GM12878 (cell line): ENCODE results near the gene PTCD2. TPM values are rescaled to one million over a fixed set of nuclear protein-coding genes. Genes with fewer than 3 reads are reported as not detected.

Experiments used
- ATAC-seq: fragments of 200-7000 bp; cut with Tn5 transposase; 3 replicates; pipeline ENCODE4 v1.9.1; 2020; ENCODE audit warnings: mild to moderate bottlenecking, moderate library complexity
- BruUV-seq: library from RNA; stranded (reverse); fragments of 400-500 nt; replicated peaks from 2 replicates; lab custom pipeline; 2021; lab: Mats Ljungman, UMichigan
- CTCF ChIA-PET: fragments of 300-600 bp; sonication (Branson Sonifier 250); formaldehyde crosslinking; extraction: SDS; loops from one replicate; lab custom pipeline; 2021; ENCODE audit warnings: inconsistent platforms; lab: Yijun Ruan, JAX
- POLR2A ChIA-PET: fragments of 350-600 bp; formaldehyde crosslinking; extraction: SDS; loops from one replicate; lab custom pipeline; 2021; ENCODE audit warnings: inconsistent platforms; lab: Charles Lee
- RAD21 ChIA-PET: fragments of 300-600 bp; sonication (Branson Sonifier 250); formaldehyde crosslinking; loops from one replicate; lab custom pipeline; 2023; ENCODE audit warnings: antibody characterized with exemption; ENCODE audit not compliant: unreplicated experiment; lab: Charles Lee
- SMC1A ChIA-PET: fragments of 300-600 bp; sonication (Branson Sonifier 250); formaldehyde crosslinking; loops from one replicate; lab custom pipeline; 2023; ENCODE audit not compliant: unreplicated experiment, uncharacterized antibody; lab: Charles Lee
- DNase-seq: peaks from one replicate; pipeline ENCODE4 v3.0.0-alpha.2; 2011; ENCODE audit warnings: low read depth, low spot score
- FAIRE-seq: peaks from 3 replicates; lab custom pipeline; 2011; peaks lifted over from hg19 to GRCh38; lab: Jason Lieb, UNC
- H2AFZ ChIP-seq: 2 replicates; pipeline ENCODE4 v1.6.0; 2011; ENCODE audit warnings: low read depth, low read length, control low read depth; ENCODE audit not compliant: control insufficient read depth
- H3K27ac ChIP-seq: 2 replicates; pipeline ENCODE4 v1.5.1; 2011; ENCODE audit warnings: control low read depth; ENCODE audit not compliant: control insufficient read depth, insufficient read depth
- H3K27me3 ChIP-seq, 2 experiments: replicated peaks in 1 of 2; 2 replicates each; pipeline versions ENCODE4 v1.6.0 to v1.6.1; 2011; ENCODE audit warnings: low read length in 1 of 2; ENCODE audit not compliant: control insufficient read depth in 2 of 2, insufficient read depth in 2 of 2
- H3K36me3 ChIP-seq, 2 experiments: 2 replicates each; pipeline ENCODE4 v1.5.1; 2011; ENCODE audit warnings: low read length in 1 of 2; ENCODE audit not compliant: control insufficient read depth in 2 of 2, insufficient read depth in 2 of 2
- H3K4me1 ChIP-seq: 2 replicates; pipeline ENCODE4 v1.6.1; 2011; ENCODE audit warnings: mild to moderate bottlenecking, low read length, moderate library complexity, mixed read lengths; ENCODE audit not compliant: control insufficient read depth, insufficient read depth
- H3K4me2 ChIP-seq: 2 replicates; pipeline ENCODE4 v1.6.0; 2011; ENCODE audit warnings: control low read depth; ENCODE audit not compliant: control insufficient read depth, insufficient read depth
- H3K4me3 ChIP-seq: fragments of 200-600 bp; sonication (generic); 2 replicates; pipeline ENCODE4 v1.5.1; 2016
- H3K79me2 ChIP-seq: 2 replicates; pipeline ENCODE4 v1.6.0; 2011; ENCODE audit warnings: low read length; ENCODE audit not compliant: control insufficient read depth, insufficient read depth
- H3K9ac ChIP-seq: 2 replicates; pipeline ENCODE4 v1.8.0; 2011; ENCODE audit warnings: low read length, control low read depth, mixed read lengths; ENCODE audit not compliant: control insufficient read depth, insufficient read depth
- H3K9me3 ChIP-seq: replicated peaks from 3 replicates; pipeline ENCODE4 v1.5.1; 2011; ENCODE audit warnings: mild to moderate bottlenecking, low read length; ENCODE audit not compliant: control insufficient read depth, insufficient read depth
- H4K20me1 ChIP-seq: 2 replicates; pipeline ENCODE4 v1.6.0; 2011; ENCODE audit not compliant: control insufficient read depth, insufficient read depth
- BHLHE40 ChIP-seq, 2 experiments: fragments of 450-650 bp in 1 of 2; IDR thresholded peaks; 2 replicates each; pipeline ENCODE4 v1.6.1; 2011 to 2017; ENCODE audit warnings: low read depth in 2 of 2, borderline replicate concordance in 1 of 2, improper control_type of control experiment in 1 of 2, low read length in 1 of 2, mild to moderate bottlenecking in 1 of 2
- BMI1 ChIP-seq: fragments of 450-650 bp; IDR thresholded peaks from 2 replicates; pipeline ENCODE4 v1.6.1; 2016; ENCODE audit warnings: mild to moderate bottlenecking, moderate library complexity, borderline replicate concordance
- CBX5 ChIP-seq: sonication (generic); IDR thresholded peaks from 2 replicates; pipeline ENCODE4 v1.6.1; 2016; ENCODE audit warnings: low read depth, moderate library complexity, mild to moderate bottlenecking, inconsistent platforms
- CEBPB ChIP-seq, 2 experiments: fragments of 150-350 bp in 1 of 2; IDR thresholded peaks; 2 replicates each; pipeline ENCODE4 v1.6.1; 2012 to 2014; ENCODE audit warnings: low read depth in 2 of 2, low read length in 2 of 2, borderline replicate concordance in 1 of 2, inconsistent platforms in 1 of 2
- HDAC6 ChIP-seq: fragments of 200-600 bp; sonication (generic); IDR thresholded peaks from one replicate; pipeline ENCODE4 v1.8.0; 2017; ENCODE audit warnings: antibody characterized with exemption; ENCODE audit not compliant: unreplicated experiment
- HDGF ChIP-seq: fragments of 450-650 bp; IDR thresholded peaks from 2 replicates; pipeline ENCODE4 v1.6.1; 2016; ENCODE audit warnings: antibody characterized with exemption
- MTA2 ChIP-seq: fragments of 450-650 bp; IDR thresholded peaks from 2 replicates; pipeline ENCODE4 v1.6.1; 2016; ENCODE audit warnings: low read depth, mild to moderate bottlenecking, moderate library complexity
- NR2C2 ChIP-seq: IDR thresholded peaks from 2 replicates; pipeline ENCODE4 v1.6.1; 2011; ENCODE audit warnings: borderline replicate concordance, low read depth; ENCODE audit not compliant: control insufficient read depth, insufficient read length
- RAD51 ChIP-seq: fragments of 450-650 bp; IDR thresholded peaks from 2 replicates; pipeline ENCODE4 v1.6.1; 2016; ENCODE audit warnings: moderate library complexity, mild to moderate bottlenecking, inconsistent platforms
- RB1 ChIP-seq: fragments of 450-650 bp; formaldehyde crosslinking; IDR thresholded peaks from 2 replicates; pipeline ENCODE4 v1.6.1; 2017; ENCODE audit warnings: mild to moderate bottlenecking, borderline replicate concordance
- RCOR1 ChIP-seq: conservative IDR thresholded peaks from 2 replicates; pipeline ENCODE4 v1.6.1; 2012; ENCODE audit warnings: low read depth, low read length, improper control_type of control experiment
- SIX5 ChIP-seq: IDR thresholded peaks from 2 replicates; pipeline ENCODE4 v1.6.1; 2011; ENCODE audit warnings: mild to moderate bottlenecking, low read depth, low read length, moderate library complexity; ENCODE audit not compliant: severe bottlenecking
- SMARCA5 ChIP-seq: fragments of 450-650 bp; IDR thresholded peaks from 2 replicates; pipeline ENCODE4 v1.6.1; 2017; ENCODE audit warnings: mild to moderate bottlenecking
- TAF1 ChIP-seq: IDR thresholded peaks from 2 replicates; pipeline ENCODE4 v1.6.1; 2011; ENCODE audit warnings: mild to moderate bottlenecking, low read depth, low read length, borderline replicate concordance
- ZNF207 ChIP-seq: fragments of 450-650 bp; IDR thresholded peaks from 2 replicates; pipeline ENCODE4 v1.6.1; 2014; ENCODE audit warnings: antibody characterized with exemption, mild to moderate bottlenecking, borderline replicate concordance
- ZNF384 ChIP-seq: IDR thresholded peaks from 2 replicates; pipeline ENCODE4 v1.6.1; 2012; ENCODE audit warnings: low read depth, mild to moderate bottlenecking, low read length, improper control_type of control experiment, borderline replicate concordance
- WGBS: methylation state at CpG from one replicate; pipeline ENCODE4 v1.1.6; 2016; ENCODE audit warnings: low lambda C conversion rate; ENCODE audit not compliant: insufficient replicate concordance, insufficient coverage; ENCODE audit errors: missing lambda C conversion rate; 5-methylcytosine and 5-hydroxymethylcytosine counted together
- in situ Hi-C: fragments of 300-500 bp; cut with MboI; formaldehyde crosslinking; loops from 9 replicates; pipeline ENCODE4 v1.14.3; 2018; ENCODE audit warnings: mixed read lengths
- intact Hi-C: fragments of 100-400 bp; cut with micrococcal nuclease; formaldehyde crosslinking; loops from one replicate; pipeline ENCODE4 v1.14.2; 2022; ENCODE audit not compliant: unreplicated experiment
- polyA plus RNA-seq, 11 experiments: library from polyadenylated mRNA; depleted of rRNA in 4 of 11; unstranded in 6 of 11; stranded (reverse) in 5 of 11; fragments of >200 nt; fragmentation: Nextera tagmentation in 4 of 11; fragmentation: Illumina TruSeq in 1 of 11; extraction: Ambion mirVana in 4 of 11; extraction: Trizol in 1 of 11; gene quantifications; 1 replicate in 1 of 11; 2 replicates in 10 of 11; pipeline versions ENCODE4 v1.2.1 to v1.2.3, GENCODE V29; 2011 to 2016; ENCODE audit warnings: inconsistent platforms in 2 of 11, missing spikeins in 2 of 11, low read depth in 1 of 11
- total RNA-seq, 4 experiments: library from RNA; depleted of rRNA in 3 of 4; stranded (reverse); fragments of >200 nt in 3 of 4; fragmentation: Illumina TruSeq in 1 of 4; extraction: Trizol in 1 of 4; gene quantifications; 2 replicates each; pipeline versions ENCODE4 v1.2.1 to v1.2.3, GENCODE V29; 2013 to 2021
- TF ChIP-seq, protein P1 (sequence below): fragments of 450-650 bp; IDR thresholded peaks from 2 replicates; pipeline ENCODE4 v1.6.1; 2017; ENCODE audit warnings: mild to moderate bottlenecking
- TF ChIP-seq, protein P2 (sequence below): IDR thresholded peaks from 2 replicates; pipeline ENCODE4 v1.6.1; 2012; ENCODE audit warnings: low read length, inconsistent platforms

Gene PTCD2
- total and polyA plus RNA-seq, 10 of the 15 experiments (the other 5 are each of a cell fraction or from before 2014, with no cell fraction given) = 8.7 to 15.0 (median 11.9) TPM

DNA sequence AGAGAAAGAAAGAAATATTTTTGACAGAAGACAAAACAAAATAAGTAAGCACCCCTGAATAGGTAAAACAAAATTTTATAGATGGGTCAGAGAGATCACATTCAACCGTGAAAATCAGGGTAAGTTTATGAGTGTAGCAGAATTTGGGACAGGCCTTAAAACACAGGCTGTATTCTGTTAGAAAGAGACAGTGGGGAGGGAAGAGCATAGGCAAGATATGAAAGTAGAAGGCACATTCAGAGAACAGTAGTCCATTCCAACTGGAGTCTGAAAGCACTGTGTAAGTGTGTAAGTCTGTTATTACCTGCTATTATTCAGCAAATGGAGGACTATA, 38.8 kb upstream of the PTCD2 start (continued):
- TF ChIP-seq RCOR1 = no peak
- TF ChIP-seq TAF1 = no peak
- no peak for TF ChIP-seq CEBPB (IDR thresholded peaks at IDR 0.05; ENCODE audit: borderline replicate concordance in 1 of 2, low read depth in 2 of 2, low read length in 2 of 2)
- no peak for TF ChIP-seq SIX5
- TF ChIP-seq RAD51 = no peak

- ChIA-PET POLR2A (interaction anchor here (0.6 to 0.7 kb wide), 2 partner anchors 17 to 27 kb away, joined by 3 to 4 read pairs; no protein-coding TSS in a partner anchor), RAD21 (interaction anchor here (1.0 to 1.9 kb wide), 4 partner anchors 16 to 28 kb away, joined by 3 to 5 read pairs (median 4); no protein-coding TSS in a partner anchor), CTCF (interaction anchor here (0.7 to 8.5 kb wide), 5 partner anchors 12 to 40 kb away, joined by 3 to 59 read pairs (median 3); no protein-coding TSS in a partner anchor), SMC1A (interaction anchor here (0.8 to 2.1 kb wide), 10 partner anchors 10 to 28 kb away, joined by 3 to 10 read pairs (median 5); no protein-coding TSS in a partner anchor)
- Histone ChIP-seq H3K4me2 (no peak overlapping the region), H3K4me3 (no peak overlapping the region), H3K27ac (no peak overlapping the region), H3K9me3 (no peaks in the 10 kb centered on the region), H2AFZ (no peak overlapping the region), H3K27me3 (no peaks in the 10 kb centered on the region), H3K79me2 (peaks cover 3% of the 10 kb centered on the region), H3K36me3 (peaks cover 2 to 10% of the 10 kb centered on the region in 2 experiments; a peak in 2 of 4 replicates), H3K4me1 (no peaks in the 10 kb centered on the region; the same call in 1 of the 2 replicates), H4K20me1 (no peaks in the 10 kb centered on the region), H3K9ac (no peak overlapping the region)
- DNase-seq = no peak
- ATAC-seq = no peak
- peak; percentile 44 for FAIRE-seq
- BruUV-seq = no TSS peak
- 95% methylated on average over 3 of the region's 3 CpGs for WGBS
- intact Hi-C loops (no loop called here), in situ Hi-C loops (no loop called here)
- TF ChIP-seq BMI1 (no peak), HDAC6 (no peak), RB1 (no peak), NR2C2 (no peak), HDGF (no peak), ZNF207 (no peak), MTA2 (no peak), CBX5 (no peak), SMARCA5 (no peak), BHLHE40 (IDR thresholded peaks at IDR 0.05; ENCODE audit: borderline replicate concordance in 1 of 2, low read depth in 2 of 2, low read length in 1 of 2) (no peak), ZNF384 (no peak)
- TF ChIP-seq, protein P1, sequence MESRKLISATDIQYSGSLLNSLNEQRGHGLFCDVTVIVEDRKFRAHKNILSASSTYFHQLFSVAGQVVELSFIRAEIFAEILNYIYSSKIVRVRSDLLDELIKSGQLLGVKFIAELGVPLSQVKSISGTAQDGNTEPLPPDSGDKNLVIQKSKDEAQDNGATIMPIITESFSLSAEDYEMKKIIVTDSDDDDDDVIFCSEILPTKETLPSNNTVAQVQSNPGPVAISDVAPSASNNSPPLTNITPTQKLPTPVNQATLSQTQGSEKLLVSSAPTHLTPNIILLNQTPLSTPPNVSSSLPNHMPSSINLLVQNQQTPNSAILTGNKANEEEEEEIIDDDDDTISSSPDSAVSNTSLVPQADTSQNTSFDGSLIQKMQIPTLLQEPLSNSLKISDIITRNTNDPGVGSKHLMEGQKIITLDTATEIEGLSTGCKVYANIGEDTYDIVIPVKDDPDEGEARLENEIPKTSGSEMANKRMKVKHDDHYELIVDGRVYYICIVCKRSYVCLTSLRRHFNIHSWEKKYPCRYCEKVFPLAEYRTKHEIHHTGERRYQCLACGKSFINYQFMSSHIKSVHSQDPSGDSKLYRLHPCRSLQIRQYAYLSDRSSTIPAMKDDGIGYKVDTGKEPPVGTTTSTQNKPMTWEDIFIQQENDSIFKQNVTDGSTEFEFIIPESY = no peak
- TF ChIP-seq, protein P2, sequence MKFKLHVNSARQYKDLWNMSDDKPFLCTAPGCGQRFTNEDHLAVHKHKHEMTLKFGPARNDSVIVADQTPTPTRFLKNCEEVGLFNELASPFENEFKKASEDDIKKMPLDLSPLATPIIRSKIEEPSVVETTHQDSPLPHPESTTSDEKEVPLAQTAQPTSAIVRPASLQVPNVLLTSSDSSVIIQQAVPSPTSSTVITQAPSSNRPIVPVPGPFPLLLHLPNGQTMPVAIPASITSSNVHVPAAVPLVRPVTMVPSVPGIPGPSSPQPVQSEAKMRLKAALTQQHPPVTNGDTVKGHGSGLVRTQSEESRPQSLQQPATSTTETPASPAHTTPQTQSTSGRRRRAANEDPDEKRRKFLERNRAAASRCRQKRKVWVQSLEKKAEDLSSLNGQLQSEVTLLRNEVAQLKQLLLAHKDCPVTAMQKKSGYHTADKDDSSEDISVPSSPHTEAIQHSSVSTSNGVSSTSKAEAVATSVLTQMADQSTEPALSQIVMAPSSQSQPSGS = no peak
Measured at GRCh38 chr5:72281764-72282499, 38.2 kb upstream of the PTCD2 start.
